Brain microvascular endothelial cell (primary cell): ENCODE results near the gene LRMDA.

Experiments used
- DNase-seq: peaks from one replicate; pipeline ENCODE4 v3.0.0-alpha.2; 2020
- H3K27ac ChIP-seq: fragments of 250-450 bp; sonication (Bioruptor Pico); 2 replicates; pipeline ENCODE4 v1.5.1; 2020; ENCODE audit warnings: mild to moderate bottlenecking, moderate library complexity
- H3K27me3 ChIP-seq: fragments of 250-450 bp; sonication (Bioruptor Pico); replicated peaks from 2 replicates; pipeline ENCODE4 v1.5.1; 2020; ENCODE audit warnings: mild to moderate bottlenecking
- H3K36me3 ChIP-seq: fragments of 250-450 bp; sonication (Bioruptor Pico); replicated peaks from 2 replicates; pipeline ENCODE4 v1.5.1; 2020; ENCODE audit warnings: mild to moderate bottlenecking
- H3K4me3 ChIP-seq: 2 replicates; pipeline ENCODE4 v1.5.1; 2011; ENCODE audit warnings: low read depth, mild to moderate bottlenecking, control low read depth, low read length, moderate library complexity
- in situ Hi-C: cut with HindIII; loops from 2 replicates; pipeline ENCODE4 v1.10.0; 2017; ENCODE audit warnings: low sequenced_read_pairs, low pct_ligation_motif_present
- TF ChIP-seq, protein P1 (sequence below): IDR thresholded peaks from 2 replicates; pipeline ENCODE4 v1.5.1; 2011; ENCODE audit warnings: low read depth, mild to moderate bottlenecking, moderate library complexity, low read length, control low read depth, inconsistent platforms; ENCODE audit errors: missing control alignments

The LRMDA gene

DNA sequence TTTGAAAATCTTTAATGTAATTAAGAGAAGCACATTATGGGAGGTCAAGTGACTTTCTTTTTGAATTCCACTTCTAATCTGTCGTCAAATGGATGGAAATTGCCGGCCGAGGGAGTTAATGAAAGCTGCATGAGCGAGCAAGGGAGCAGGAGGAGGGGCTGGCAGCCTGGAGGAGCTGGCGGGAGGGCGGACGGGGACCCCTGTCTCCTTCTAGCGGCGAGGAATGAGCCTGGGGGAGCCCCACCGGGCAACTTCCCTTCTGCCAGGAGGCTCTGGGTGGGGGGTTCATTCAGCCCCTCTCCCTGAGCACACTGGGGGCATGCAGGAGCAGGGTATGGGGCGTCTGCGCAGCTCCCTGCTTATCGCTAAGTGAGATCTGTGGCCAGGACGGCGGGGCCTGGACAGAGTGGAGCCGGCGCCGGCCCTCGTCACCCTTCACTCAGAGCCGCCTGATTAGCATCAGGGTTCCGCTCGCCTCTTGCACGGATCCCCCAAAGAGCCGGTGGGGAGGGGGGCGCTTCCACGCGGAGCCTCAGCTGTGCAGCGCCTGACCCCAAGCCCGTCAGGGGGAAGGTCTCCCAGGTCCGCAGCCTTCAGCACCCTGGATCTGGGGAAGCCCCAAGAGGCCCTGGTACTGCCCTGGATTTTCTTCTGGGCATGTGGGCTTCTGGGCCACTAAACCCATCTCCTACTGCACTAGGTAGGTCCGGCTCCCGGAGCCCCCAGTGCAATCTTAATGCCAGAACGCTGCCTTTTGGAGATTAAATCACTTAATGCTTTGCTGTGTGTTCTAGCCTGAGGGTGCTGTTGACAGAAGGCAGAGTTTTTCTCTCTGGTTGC lies 680.8 kb downstream of the LRMDA start:
- Histone ChIP-seq H3K36me3 (no peaks in the 10 kb centered on the region), H3K4me3 (peak overlapping the region; percentile 17), H3K27ac (no peak overlapping the region), H3K27me3 (no peaks in the 10 kb centered on the region)
- no peak for DNase-seq
- TF ChIP-seq, protein P1, sequence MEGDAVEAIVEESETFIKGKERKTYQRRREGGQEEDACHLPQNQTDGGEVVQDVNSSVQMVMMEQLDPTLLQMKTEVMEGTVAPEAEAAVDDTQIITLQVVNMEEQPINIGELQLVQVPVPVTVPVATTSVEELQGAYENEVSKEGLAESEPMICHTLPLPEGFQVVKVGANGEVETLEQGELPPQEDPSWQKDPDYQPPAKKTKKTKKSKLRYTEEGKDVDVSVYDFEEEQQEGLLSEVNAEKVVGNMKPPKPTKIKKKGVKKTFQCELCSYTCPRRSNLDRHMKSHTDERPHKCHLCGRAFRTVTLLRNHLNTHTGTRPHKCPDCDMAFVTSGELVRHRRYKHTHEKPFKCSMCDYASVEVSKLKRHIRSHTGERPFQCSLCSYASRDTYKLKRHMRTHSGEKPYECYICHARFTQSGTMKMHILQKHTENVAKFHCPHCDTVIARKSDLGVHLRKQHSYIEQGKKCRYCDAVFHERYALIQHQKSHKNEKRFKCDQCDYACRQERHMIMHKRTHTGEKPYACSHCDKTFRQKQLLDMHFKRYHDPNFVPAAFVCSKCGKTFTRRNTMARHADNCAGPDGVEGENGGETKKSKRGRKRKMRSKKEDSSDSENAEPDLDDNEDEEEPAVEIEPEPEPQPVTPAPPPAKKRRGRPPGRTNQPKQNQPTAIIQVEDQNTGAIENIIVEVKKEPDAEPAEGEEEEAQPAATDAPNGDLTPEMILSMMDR: no peak
- in situ Hi-C loops: no loop called here

DNA sequence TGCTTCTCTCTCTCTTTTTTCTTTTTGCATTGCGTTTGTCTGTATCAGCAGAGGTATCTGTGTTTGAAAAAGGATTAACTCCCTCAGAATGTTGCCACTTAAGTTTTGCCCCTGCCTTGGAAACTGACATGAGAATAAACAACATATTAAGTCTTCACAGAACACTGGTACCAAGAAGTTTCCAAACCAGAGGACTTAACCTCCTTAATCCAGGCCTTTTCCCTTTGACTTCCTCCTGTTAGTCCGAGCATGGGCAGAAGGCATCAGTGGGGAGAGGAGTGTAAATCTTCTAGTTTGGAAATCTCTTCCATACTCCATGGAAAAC lies 681.4 kb downstream of the LRMDA start:
- in situ Hi-C loops: no loop called here
- no peak for DNase-seq
- no peak overlapping the region for H3K4me3 ChIP-seq
- no peaks in the 10 kb centered on the region for H3K27me3 ChIP-seq
- H3K27ac ChIP-seq: no peak overlapping the region
- TF ChIP-seq, protein P1: no peak
- no peaks in the 10 kb centered on the region for H3K36me3 ChIP-seq

DNA sequence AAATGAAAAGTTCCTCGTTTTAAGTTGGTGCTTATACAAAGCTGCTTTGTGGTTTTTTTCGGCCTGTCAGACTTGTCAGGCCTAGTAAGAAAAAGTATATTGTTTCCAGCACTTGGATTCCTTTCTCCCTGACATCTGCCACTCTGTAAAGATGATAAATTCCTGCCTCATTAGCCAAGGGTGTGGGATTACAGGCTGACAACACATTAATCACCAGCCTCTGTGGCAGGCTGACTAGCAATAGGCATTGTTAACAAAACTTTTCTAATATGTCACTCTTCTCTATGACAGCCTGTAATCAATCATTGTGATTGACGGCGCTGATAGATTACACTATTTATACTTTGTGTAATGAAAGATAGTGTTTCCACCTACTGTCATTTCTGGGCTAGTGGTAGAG lies 682.5 kb downstream of the LRMDA start:
- Histone ChIP-seq H3K36me3 (no peaks in the 10 kb centered on the region), H3K27me3 (no peaks in the 10 kb centered on the region), H3K27ac (no peak overlapping the region), H3K4me3 (no peak overlapping the region)
- TF ChIP-seq, protein P1: no peak
- no peak for DNase-seq
- in situ Hi-C loops: no loop called here

DNA sequence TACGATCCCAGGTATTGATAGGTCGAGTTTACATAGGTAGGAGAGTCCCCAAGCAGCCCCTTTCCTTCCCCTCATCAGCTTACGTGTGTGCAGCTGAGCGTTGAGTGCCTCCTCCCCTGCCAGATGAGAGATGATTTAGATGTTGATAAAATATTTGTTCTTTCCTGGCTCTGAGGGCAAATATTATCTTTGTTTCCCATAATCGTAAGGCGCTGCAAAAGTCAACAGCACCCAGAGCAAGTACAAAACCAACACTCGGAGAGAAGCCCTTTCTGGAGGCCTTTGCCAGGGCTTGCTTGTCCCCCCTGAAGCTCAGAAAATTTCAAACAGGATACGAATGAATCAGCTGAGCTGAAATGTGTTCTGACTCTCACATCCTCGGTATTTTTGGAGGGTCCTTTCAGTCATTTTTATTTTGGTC lies 683.2 kb downstream of the LRMDA start:
- H3K4me3 ChIP-seq: no peak overlapping the region
- no peaks in the 10 kb centered on the region for H3K36me3 ChIP-seq
- in situ Hi-C loops: no loop called here
- no peak overlapping the region for H3K27ac ChIP-seq
- no peak for DNase-seq
- H3K27me3 ChIP-seq: no peaks in the 10 kb centered on the region
- TF ChIP-seq, protein P1: no peak

DNA sequence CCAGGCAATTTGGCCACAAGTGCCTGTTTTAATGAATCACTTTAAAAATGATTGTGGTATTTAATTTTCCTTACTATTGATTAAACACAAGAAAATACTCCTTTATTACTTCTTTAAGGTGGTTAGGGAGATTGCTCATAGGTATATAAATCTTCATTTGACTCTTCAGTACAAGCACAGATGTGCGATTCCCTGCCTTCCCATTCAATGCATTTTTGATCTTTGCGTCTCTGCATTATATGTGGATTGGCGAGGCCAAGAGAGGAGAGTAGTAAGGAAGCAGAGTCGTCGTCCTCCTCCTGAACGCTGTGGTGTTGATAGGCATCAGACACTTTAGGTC lies 683.7 kb downstream of the LRMDA start:
- no peak for DNase-seq
- TF ChIP-seq, protein P1: no peak

More for the DNA sequence above, 683.7 kb downstream of the LRMDA start:
- H3K4me3 ChIP-seq: no peak overlapping the region
- no peak overlapping the region for H3K27ac ChIP-seq
- in situ Hi-C loops: no loop called here
- H3K27me3 ChIP-seq: no peaks in the 10 kb centered on the region
- no peaks in the 10 kb centered on the region for H3K36me3 ChIP-seq
